ENCODE results near the gene WDR54. TPM values are rescaled to one million over a fixed set of nuclear protein-coding genes. Genes with fewer than 3 reads are reported as not detected.

Gene WDR54
- polyA plus RNA-seq, 1 of the 3 experiments (the other 2 are of a cell fraction): 61.6 TPM

Other genes starting within 250 kb of the WDR54 start
- 15.3 and 19.7 TPM in 2 replicates for gene MOB1A, start 242.9 kb upstream of the WDR54 start, polyA plus RNA-seq (2012; rRNA removed)
- 68.6 and 82.6 TPM in 2 replicates for gene MTHFD2, start 223.1 kb upstream of the WDR54 start, polyA plus RNA-seq (2012; rRNA removed)
- gene SLC4A5, start 78.3 kb upstream of the WDR54 start, polyA plus RNA-seq (2012; rRNA removed): 0.25 and 1.1 TPM in 2 replicates
- 88.9 and 91.1 TPM in 2 replicates for gene DCTN1, start 41.4 kb upstream of the WDR54 start, polyA plus RNA-seq (2012; rRNA removed)
- 1.2 and 2.5 TPM in 2 replicates for gene C2orf81, start 111 bp upstream of the WDR54 start, polyA plus RNA-seq (2012; rRNA removed)
- 22.6 and 23.4 TPM in 2 replicates for gene RTKN, start 20.2 kb downstream of the WDR54 start, polyA plus RNA-seq (2012; rRNA removed)
- 41.7 and 48.4 TPM in 2 replicates for gene INO80B, start 33.4 kb downstream of the WDR54 start, polyA plus RNA-seq (2012; rRNA removed)
- 184 and 193 TPM in 2 replicates for gene WBP1, start 36.7 kb downstream of the WDR54 start, polyA plus RNA-seq (2012; rRNA removed)
- gene MOGS, start 43.7 kb downstream of the WDR54 start, polyA plus RNA-seq (2012; rRNA removed): 69.3 and 69.4 TPM in 2 replicates
- gene MRPL53, start 51.0 kb downstream of the WDR54 start, polyA plus RNA-seq (2012; rRNA removed): 60.6 and 95.0 TPM in 2 replicates
- 8.7 and 13.1 TPM in 2 replicates for gene CCDC142, start 61.3 kb downstream of the WDR54 start, polyA plus RNA-seq (2012; rRNA removed)
- gene TTC31, start 61.4 kb downstream of the WDR54 start, polyA plus RNA-seq (2012; rRNA removed): 27.9 and 38.0 TPM in 2 replicates
- gene LBX2, start 77.9 kb downstream of the WDR54 start, polyA plus RNA-seq (2012; rRNA removed): 0.03 TPM in 1 of 2 replicates, not detected in the other
- 44.9 and 46.4 TPM in 2 replicates for gene PCGF1, start 86.0 kb downstream of the WDR54 start, polyA plus RNA-seq (2012; rRNA removed)
- gene TLX2, start 92.7 kb downstream of the WDR54 start, polyA plus RNA-seq (2012; rRNA removed): 24.5 and 25.6 TPM in 2 replicates
- gene DQX1, start 104.5 kb downstream of the WDR54 start, polyA plus RNA-seq (2012; rRNA removed): 1.6 and 1.8 TPM in 2 replicates
- gene AUP1, start 108.0 kb downstream of the WDR54 start, polyA plus RNA-seq (2012; rRNA removed): 118 and 151 TPM in 2 replicates
- 55.7 and 60.4 TPM in 2 replicates for gene HTRA2, start 108.2 kb downstream of the WDR54 start, polyA plus RNA-seq (2012; rRNA removed)
- 47.9 and 59.3 TPM in 2 replicates for gene LOXL3, start 132.2 kb downstream of the WDR54 start, polyA plus RNA-seq (2012; rRNA removed)
- 25.3 and 28.1 TPM in 2 replicates for gene DOK1, start 133.0 kb downstream of the WDR54 start, polyA plus RNA-seq (2012; rRNA removed)
- gene M1AP, start 226.6 kb downstream of the WDR54 start, polyA plus RNA-seq (2012; rRNA removed): 0.02 and 0.03 TPM in 2 replicates
- 17.3 and 19.1 TPM in 2 replicates for gene SEMA4F, start 232.5 kb downstream of the WDR54 start, polyA plus RNA-seq (2012; rRNA removed)